Stimulated activated CD4-positive, alpha-beta T cell treated with anti-CD3 and anti-CD28 coated beads, Interleukin-4, amount 100 ng/mL, for 4 hours (primary cell): ENCODE data around the gene MATK.
"Not testable (repeated sequence)": the region's sequence is repeated elsewhere in the genome, so short reads cannot be mapped to it uniquely, and the experiment has no call there.

Experiments used
- DNase-seq, 2 experiments: peaks; one replicate each; pipeline ENCODE4 v3.0.0-alpha.2; 2020

Gene MATK

GRCh38 chr19:3785938-3786824 is at the start of gene MATK:
Gene MATK, minus strand, starts transcription at chr19:3786381. Its CDS starts 1,246 bp downstream, at chr19:3785135.
- peak; percentile 46 to 52 for DNase-seq

DNA sequence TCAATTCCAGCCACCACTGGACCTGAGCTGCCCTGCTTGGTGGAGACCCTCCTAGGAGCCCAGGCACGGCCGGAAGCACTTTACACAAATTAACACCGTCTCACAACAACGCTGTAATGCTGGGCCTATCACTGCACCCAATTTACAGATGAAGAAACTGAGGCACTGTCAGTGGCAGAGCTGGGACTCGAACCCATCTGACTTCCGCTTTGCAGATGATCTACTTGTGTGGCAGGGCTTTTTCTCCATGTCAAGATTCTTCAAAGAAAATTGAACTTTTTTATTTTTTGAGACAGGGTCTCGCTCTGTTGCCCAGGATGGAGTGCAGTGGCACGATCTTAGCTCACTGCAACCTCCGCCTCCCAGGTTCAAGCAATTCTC is 48.9 kb upstream of the MATK start:
- no peak for DNase-seq

GRCh38 chr19:3834349-3835054 is 48.3 kb upstream of the MATK start:
- no peak for DNase-seq

- DNase-seq, result no peak
Measured at GRCh38 chr19:3833578-3834348, 47.6 kb upstream of the MATK start.

GRCh38 chr19:3832001-3832400 is 45.8 kb upstream of the MATK start:
- DNase-seq, result no peak

- DNase-seq, result no peak
Measured at GRCh38 chr19:3831601-3832000, 45.4 kb upstream of the MATK start.

DNA sequence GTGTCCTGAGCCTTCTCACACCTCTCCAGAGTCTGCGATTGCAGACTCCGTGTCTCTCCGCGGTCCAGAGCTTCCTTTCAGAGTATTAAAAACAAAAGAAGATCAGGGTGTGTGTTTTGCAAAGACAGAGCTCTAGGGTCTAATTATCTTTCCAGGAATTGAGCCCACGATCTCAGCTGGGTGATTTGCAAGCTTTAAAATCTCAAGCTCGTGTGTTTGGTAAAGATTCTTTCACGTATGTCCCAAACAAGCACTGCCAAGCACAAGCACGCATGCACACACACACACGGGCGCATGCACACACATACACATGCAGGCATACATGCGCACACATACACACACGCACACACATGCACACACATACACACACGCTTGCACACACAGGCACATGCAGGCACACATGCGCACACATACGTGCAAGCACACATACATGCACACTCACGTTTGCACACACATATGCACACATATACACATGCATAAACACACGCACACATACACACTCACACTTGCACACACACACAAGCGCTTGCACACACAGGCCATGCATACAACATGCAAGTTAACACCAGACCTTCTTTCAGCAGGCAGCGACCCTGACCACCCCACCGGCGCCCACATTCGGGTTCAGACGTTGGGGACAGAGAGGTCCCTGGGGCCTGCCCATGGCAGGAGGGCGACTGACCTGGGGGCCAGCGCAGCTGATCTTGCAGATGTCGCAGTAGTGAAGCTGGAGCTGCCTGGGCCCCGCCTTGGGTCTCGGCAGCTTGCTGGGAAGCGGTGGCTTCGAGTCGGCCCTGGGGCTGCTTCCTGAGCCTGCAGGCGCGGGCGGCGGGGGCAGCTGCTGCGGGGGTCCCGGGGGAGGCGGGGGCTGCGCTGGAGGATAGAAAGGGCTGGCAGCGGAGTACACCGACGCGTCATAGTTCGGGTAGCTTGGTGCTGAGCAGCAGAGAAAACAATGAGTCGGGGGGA is 44.7 kb upstream of the MATK start:
- DNase-seq, result no peak

DNA sequence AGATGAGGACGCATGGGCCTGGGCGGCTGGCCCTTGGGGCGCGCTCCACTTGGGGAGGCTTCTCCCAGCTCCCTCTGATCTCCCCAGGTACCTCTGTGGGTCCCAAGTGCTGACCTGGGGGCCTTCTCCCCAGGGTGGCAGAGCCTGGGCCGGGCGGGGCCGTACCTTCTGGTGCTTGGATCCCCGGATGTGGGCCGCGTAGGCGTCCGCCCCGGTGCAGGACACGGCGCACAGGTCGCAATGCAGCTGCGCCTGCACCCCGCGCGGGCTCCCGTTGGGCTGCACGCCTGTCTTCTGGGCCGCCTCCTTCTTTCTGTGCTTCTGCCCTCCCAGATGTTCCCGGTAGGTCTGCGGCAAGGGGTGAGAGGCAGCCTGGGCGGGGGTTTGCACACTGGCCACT is 41.1 kb upstream of the MATK start:
- no peak for DNase-seq

- DNase-seq, result no peak
Measured at GRCh38 chr19:3826163-3826562, 40.0 kb upstream of the MATK start.

DNA sequence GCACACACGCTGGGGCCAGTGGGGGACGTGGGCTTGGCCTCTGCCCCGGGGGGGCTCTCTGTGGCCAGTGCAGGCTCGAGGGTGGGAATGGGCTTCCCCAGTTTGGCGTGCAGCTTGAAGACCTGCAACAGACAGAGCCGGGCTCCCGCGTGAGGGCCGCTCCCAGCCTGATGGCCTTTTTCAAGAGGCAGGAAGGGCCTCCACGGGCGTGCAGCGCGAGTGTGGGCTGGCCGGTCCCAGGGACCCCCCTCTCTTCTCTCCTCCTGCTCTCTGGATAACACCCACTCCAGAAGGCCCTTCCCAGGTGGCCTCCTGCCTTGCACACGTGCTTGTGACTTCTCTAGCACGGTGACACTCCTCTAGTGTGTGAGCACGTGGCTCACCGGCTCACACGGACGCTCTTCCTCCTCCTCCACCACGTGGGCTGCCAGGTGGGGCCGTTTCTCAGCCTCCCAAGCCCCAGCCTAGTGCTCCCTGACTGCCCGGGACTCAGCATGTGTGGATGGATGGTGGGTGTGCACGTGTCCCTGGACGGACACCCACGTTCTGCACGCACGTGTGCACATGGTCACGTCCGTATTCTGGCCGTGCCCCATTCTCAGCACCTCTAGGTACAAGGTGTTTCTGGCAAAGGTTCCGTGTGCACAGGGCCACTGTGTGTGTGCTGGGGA is 39.2 kb upstream of the MATK start:
- no peak for DNase-seq

DNA sequence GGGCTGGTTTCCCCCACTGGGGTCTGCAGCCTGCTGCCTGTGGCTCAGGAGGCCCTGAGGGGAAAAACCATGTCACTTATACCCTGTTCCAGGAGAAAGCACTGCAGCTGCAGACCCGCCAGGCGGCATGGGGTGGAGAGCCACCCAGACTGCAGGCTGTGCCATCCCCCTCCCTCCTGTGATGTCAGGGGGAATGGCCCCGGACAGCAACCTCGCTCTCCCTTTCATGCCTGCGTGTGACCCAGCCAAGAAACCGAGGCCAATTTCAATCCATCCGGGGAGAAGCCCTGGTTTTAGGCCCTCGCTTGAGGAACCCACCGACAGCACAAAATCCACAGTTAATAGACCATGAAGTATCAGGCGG is 37.2 kb upstream of the MATK start:
- no peak for DNase-seq

DNA sequence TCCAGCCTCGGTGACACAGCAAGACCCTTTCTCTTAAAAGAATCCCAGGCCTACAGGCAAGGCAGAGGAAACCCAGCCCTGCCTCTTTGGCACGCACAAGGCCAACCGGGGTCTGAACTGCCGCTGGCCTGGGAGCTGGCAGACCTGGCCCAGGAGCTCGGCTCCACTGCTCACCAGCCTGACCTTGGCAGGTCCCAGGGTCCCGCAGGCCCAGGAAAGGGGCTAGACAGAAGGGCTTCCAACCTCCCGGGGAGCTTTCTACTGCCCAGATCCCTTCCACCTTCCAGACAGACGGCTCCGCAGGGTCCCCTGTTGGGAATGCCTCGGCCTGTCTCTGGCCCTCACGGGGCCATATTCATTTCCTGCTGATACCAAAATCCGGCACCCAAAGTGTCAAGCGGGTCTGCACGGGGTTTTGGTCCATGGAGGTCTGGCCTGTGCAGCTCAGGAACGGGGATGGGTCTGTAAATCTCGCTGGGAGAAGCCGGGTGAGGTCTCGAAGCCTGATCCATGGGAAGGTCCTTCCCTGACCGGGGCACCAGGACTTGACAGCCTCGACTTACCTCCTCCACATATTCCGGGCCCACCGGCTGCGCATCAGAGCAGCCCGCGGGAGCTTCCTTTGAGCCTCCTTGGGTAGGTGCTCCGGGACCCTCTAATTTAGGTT is 36.6 kb upstream of the MATK start:
- DNase-seq, result no peak

GRCh38 chr19:3821857-3822364 is 35.7 kb upstream of the MATK start:
- peak; percentile 84 to 90 for DNase-seq

DNA sequence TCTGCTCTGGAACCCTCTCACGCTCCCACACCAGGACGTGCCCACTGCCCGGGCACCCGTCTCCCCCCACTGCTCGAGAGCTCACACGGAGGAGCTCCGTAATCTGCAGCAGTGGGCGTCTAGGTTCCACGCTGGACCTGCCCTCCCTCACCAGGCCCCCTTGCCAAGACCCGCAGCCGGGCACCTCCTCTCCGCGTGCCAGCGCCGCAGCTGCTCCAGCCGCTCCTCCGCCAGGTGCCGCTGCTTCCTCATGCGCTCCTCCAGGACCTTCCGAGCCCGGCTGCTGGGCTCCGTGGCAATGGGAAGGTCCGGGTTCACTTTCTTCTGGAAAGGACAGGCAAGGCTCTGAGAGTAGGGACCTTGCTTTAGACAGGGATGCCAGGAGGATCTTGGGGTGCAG is 35.0 kb upstream of the MATK start:
- DNase-seq, result no peak

GRCh38 chr19:3819989-3820388 is 33.8 kb upstream of the MATK start:
- DNase-seq, result no peak

- no peak for DNase-seq
Measured at GRCh38 chr19:3818918-3819317, 32.7 kb upstream of the MATK start.

GRCh38 chr19:3818466-3818865 is 32.3 kb upstream of the MATK start:
- DNase-seq, result peak in 1 of 2 experiments; percentile 66

- no peak for DNase-seq
Measured at GRCh38 chr19:3817761-3818160, 31.6 kb upstream of the MATK start.

GRCh38 chr19:3816566-3817218 is 30.5 kb upstream of the MATK start:
- no peak for DNase-seq

DNA sequence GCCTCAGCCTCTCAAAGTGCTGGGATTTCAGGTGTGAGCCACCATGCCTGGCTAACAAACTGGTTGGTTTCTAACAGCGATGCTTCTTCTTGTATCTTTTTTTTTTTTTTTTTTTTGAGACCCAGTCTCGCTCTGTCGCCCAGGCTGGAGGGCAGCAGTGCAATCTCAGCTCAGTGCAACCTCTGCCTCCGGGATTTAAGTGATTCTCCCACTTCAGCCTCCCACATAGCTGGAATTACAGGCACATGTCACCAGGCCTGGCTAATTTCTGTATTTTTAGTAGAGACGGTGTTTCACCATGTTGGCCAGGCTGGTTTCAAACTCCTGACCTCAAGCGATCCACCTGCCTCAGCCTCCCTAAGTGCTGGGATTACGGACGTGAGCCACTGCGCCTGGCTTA is 30.0 kb upstream of the MATK start:
- not testable (repeated sequence) for DNase-seq
